Kidney (tissue), 14 donors: ENCODE results near the gene STEEP1. TPM values are rescaled to one million over a fixed set of nuclear protein-coding genes. Genes with fewer than 3 reads are reported as not detected.
A peak's percentile ranks its signal among the peaks of the same experiment; 100 is the strongest.

Source experiments
- DNase-seq, 5 donors: peaks; one replicate each; pipeline ENCODE4 v3.0.0-alpha.2; 2013 to 2020
- FAIRE-seq: peaks from 2 replicates; lab custom pipeline; 2012; peaks lifted over from hg19 to GRCh38; lab: Jason Lieb, UNC
- H3K27ac ChIP-seq, 2 donors: one replicate each; pipeline ENCODE4 v1.7.0; 2013; ENCODE audit warnings: low read depth in 2 of 2, low read length in 2 of 2, inconsistent platforms in 1 of 2
- H3K27me3 ChIP-seq: one replicate; pipeline ENCODE4 v1.7.1; 2013; ENCODE audit warnings: low read length, inconsistent platforms; ENCODE audit not compliant: control insufficient read depth, insufficient read depth
- H3K36me3 ChIP-seq, 3 donors: one replicate each; pipeline versions ENCODE4 v1.7.0 to v1.7.1; 2013; ENCODE audit warnings: low read length in 3 of 3, control low read depth in 1 of 3, inconsistent platforms in 1 of 3; ENCODE audit not compliant: insufficient read depth in 3 of 3, control insufficient read depth in 2 of 3
- H3K4me1 ChIP-seq, 3 donors: one replicate each; pipeline versions ENCODE4 v1.7.0 to v1.7.1; 2013; ENCODE audit warnings: low read length in 3 of 3, inconsistent platforms in 1 of 3, low read depth in 1 of 3; ENCODE audit not compliant: control insufficient read depth in 2 of 3, insufficient read depth in 2 of 3
- H3K4me3 ChIP-seq, 3 donors: one replicate each; pipeline versions ENCODE4 v1.7.0 to v1.8.1; 2013; ENCODE audit warnings: low read length in 3 of 3, control low read depth in 1 of 3, inconsistent platforms in 1 of 3
- H3K9ac ChIP-seq, 3 donors: one replicate each; pipeline versions ENCODE4 v1.7.0 to v1.7.1; 2013; ENCODE audit warnings: low read length in 3 of 3, control low read depth in 1 of 3, inconsistent platforms in 1 of 3
- H3K9me3 ChIP-seq, 3 donors: one replicate each; pipeline versions ENCODE4 v1.7.0 to v1.7.1; 2013; ENCODE audit warnings: low read length in 3 of 3, control low read depth in 1 of 3, inconsistent platforms in 1 of 3; ENCODE audit not compliant: control insufficient read depth in 2 of 3, insufficient read depth in 1 of 3
- CTCF ChIP-seq: IDR thresholded peaks from 3 replicates; pipeline ENCODE4 v1.5.1; 2012; ENCODE audit warnings: mild to moderate bottlenecking, moderate library complexity, borderline replicate concordance; ENCODE audit not compliant: insufficient read depth; ENCODE audit errors: extremely low read depth
- intact Hi-C: fragments of 100-400 bp; cut with DNase I; formaldehyde crosslinking; loops from one replicate; pipeline ENCODE4 v1.11.1; 2022
- polyA plus RNA-seq: library from polyadenylated mRNA; stranded (reverse); fragments of 350-450 nt; fragmentation: Illumina TruSeq; extraction: RNeasy Lipid Tissue Mini Kit (QIAGEN cat#74804); gene quantifications from one replicate; pipeline ENCODE4 v1.2.3, GENCODE V29; 2014; ENCODE audit warnings: low read depth, low replicate concordance; ENCODE audit not compliant: insufficient read depth
- total RNA-seq: library from RNA; stranded (reverse); fragmentation: NEBNext Ultra II Directional; extraction: Animal tissue kit (Norgen Biotek cat#: 25700); gene quantifications from one replicate; pipeline ENCODE4 v1.2.1, GENCODE V29; 2021
- donor health status: control.
- donor health status: control.
- donor health status: control.
- donor health status: control.
- donor health status: control.
- donor health status: DM: yes; HTN: yes; CAD: no.
- donor health status: Normal renal cell carcinoma (clear cell type).

Gene STEEP1
- total and polyA plus RNA-seq, 2 donors from 2014 or later, result 23.7 to 24.2 TPM

- Histone ChIP-seq H3K4me3 (no peak overlapping the region), H3K9me3 (no peaks in the 10 kb centered on the region), H3K27me3 (no peaks in the 10 kb centered on the region), H3K4me1 (no peaks in the 10 kb centered on the region), H3K36me3 (no peaks in the 10 kb centered on the region), H3K27ac (no peak overlapping the region), H3K9ac (no peak overlapping the region)
- DNase-seq (no peak), FAIRE-seq (no peak)
- intact Hi-C loops, result no loop called here
- TF ChIP-seq CTCF, result no peak
Measured at GRCh38 chrX:119492463-119492862, 72.7 kb downstream of the STEEP1 start.

- Histone ChIP-seq H3K4me3 (no peak overlapping the region), H3K27ac (no peak overlapping the region), H3K27me3 (no peaks in the 10 kb centered on the region), H3K9ac (no peak overlapping the region), H3K4me1 (no peaks in the 10 kb centered on the region), H3K36me3 (no peaks in the 10 kb centered on the region), H3K9me3 (no peaks in the 10 kb centered on the region)
- no peak for TF ChIP-seq CTCF
- DNase-seq, result no peak
- FAIRE-seq, result no peak
- intact Hi-C loops, result no loop called here
Measured at GRCh38 chrX:119489212-119490074, 75.8 kb downstream of the STEEP1 start.

- FAIRE-seq (no peak), DNase-seq (peak in 3 of 5 donors; percentile 36 to 58 (median 40))
- Histone ChIP-seq H3K27me3 (no peaks in the 10 kb centered on the region), H3K27ac (no peak overlapping the region), H3K4me1 (no peaks in the 10 kb centered on the region), H3K9ac (no peak overlapping the region), H3K4me3 (no peak overlapping the region), H3K9me3 (no peaks in the 10 kb centered on the region), H3K36me3 (no peaks in the 10 kb centered on the region)
- peak; percentile 59 for TF ChIP-seq CTCF
- intact Hi-C loops, result no loop called here
Measured at GRCh38 chrX:119488749-119489148, 76.5 kb downstream of the STEEP1 start.

Other genes with a start within 250 kb of the STEEP1 start
- gene SLC25A43, start 166.1 kb downstream of the STEEP1 start, total RNA-seq, result 15.5 TPM
- gene SLC25A43, start 166.1 kb downstream of the STEEP1 start, polyA plus RNA-seq, result 10.1 TPM
- gene SLC25A5, start 97.0 kb downstream of the STEEP1 start, total RNA-seq, result 224 TPM
- gene SLC25A5, start 97.0 kb downstream of the STEEP1 start, polyA plus RNA-seq, result 850 TPM
- gene UBE2A, start 9.2 kb upstream of the STEEP1 start, total RNA-seq, result 50.5 TPM
- 51.3 TPM for gene UBE2A, start 9.2 kb upstream of the STEEP1 start, polyA plus RNA-seq
- gene NKRF, start 41.0 kb upstream of the STEEP1 start, total RNA-seq, result 9.0 TPM
- gene NKRF, start 41.0 kb upstream of the STEEP1 start, polyA plus RNA-seq, result 5.7 TPM
- 40.1 TPM for gene SEPTIN6, start 127.8 kb upstream of the STEEP1 start, total RNA-seq
- gene SEPTIN6, start 127.8 kb upstream of the STEEP1 start, polyA plus RNA-seq, result 32.4 TPM
- gene SOWAHD, start 193.2 kb upstream of the STEEP1 start, total RNA-seq, result 1.3 TPM
- gene SOWAHD, start 193.2 kb upstream of the STEEP1 start, polyA plus RNA-seq, result 0.92 TPM
- 1,212 TPM for gene RPL39, start 226.2 kb upstream of the STEEP1 start, total RNA-seq
- 2,663 TPM for gene RPL39, start 226.2 kb upstream of the STEEP1 start, polyA plus RNA-seq